PC-3 (cell line): ENCODE data around the gene HOXC9.

Experiments
- EZH2 ChIP-seq: fragments of 300-600 bp; sonication (generic); IDR thresholded peaks from one replicate; pipeline ENCODE4 v1.6.1; 2017; ENCODE audit warnings: antibody characterized with exemption, mild to moderate bottlenecking, low read length; ENCODE audit not compliant: unreplicated experiment
- TF ChIP-seq, protein P1 (sequence below): fragments of 300-600 bp; sonication (generic); conservative IDR thresholded peaks from 2 replicates; pipeline ENCODE4 v1.5.1; 2017; ENCODE audit warnings: antibody characterized with exemption, low read depth, mild to moderate bottlenecking, low read length

DNA sequence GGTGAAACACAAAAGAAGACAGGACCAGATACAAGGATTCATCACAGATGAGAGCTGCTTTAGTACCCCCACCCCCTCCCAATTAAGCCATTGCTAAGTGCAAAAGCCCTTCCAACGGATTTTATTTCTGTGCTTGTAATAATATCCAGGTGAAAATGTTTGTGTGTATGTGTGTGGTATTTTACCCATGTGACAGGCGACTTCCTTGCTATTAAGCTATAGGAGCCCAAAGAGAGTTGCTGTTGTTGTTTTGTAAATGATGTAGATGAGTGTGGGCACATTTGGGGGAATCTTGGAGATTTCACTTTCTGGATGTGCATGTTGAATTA, 50.5 kb downstream of the HOXC9 start:
- TF ChIP-seq, protein P1, sequence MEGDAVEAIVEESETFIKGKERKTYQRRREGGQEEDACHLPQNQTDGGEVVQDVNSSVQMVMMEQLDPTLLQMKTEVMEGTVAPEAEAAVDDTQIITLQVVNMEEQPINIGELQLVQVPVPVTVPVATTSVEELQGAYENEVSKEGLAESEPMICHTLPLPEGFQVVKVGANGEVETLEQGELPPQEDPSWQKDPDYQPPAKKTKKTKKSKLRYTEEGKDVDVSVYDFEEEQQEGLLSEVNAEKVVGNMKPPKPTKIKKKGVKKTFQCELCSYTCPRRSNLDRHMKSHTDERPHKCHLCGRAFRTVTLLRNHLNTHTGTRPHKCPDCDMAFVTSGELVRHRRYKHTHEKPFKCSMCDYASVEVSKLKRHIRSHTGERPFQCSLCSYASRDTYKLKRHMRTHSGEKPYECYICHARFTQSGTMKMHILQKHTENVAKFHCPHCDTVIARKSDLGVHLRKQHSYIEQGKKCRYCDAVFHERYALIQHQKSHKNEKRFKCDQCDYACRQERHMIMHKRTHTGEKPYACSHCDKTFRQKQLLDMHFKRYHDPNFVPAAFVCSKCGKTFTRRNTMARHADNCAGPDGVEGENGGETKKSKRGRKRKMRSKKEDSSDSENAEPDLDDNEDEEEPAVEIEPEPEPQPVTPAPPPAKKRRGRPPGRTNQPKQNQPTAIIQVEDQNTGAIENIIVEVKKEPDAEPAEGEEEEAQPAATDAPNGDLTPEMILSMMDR: no peak
- TF ChIP-seq EZH2: no peak
